Measurements from ENCODE around the gene TOP2B.

Gene TOP2B

DNA sequence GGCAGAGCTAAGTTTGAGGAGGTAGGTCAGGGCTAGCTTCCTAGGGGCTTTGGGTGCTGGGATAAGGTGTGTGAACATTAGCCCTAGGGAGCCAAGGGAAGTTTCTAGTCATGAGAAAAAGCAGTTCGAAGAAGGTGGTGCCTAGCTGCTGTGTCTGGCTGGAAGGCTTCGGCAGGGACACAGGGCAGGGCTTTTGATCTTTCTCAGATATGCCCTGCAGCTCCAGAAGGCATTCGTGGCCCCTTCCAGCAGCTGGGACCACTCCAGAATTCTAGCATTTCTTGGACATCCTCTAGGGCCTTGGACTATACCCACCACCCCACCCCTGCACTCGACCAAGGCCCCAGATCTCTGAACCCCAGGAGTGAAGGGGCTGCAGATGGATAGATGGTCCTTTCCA is 88.6 kb downstream of the TOP2B start:
- TF ChIP-seq, protein P1, sequence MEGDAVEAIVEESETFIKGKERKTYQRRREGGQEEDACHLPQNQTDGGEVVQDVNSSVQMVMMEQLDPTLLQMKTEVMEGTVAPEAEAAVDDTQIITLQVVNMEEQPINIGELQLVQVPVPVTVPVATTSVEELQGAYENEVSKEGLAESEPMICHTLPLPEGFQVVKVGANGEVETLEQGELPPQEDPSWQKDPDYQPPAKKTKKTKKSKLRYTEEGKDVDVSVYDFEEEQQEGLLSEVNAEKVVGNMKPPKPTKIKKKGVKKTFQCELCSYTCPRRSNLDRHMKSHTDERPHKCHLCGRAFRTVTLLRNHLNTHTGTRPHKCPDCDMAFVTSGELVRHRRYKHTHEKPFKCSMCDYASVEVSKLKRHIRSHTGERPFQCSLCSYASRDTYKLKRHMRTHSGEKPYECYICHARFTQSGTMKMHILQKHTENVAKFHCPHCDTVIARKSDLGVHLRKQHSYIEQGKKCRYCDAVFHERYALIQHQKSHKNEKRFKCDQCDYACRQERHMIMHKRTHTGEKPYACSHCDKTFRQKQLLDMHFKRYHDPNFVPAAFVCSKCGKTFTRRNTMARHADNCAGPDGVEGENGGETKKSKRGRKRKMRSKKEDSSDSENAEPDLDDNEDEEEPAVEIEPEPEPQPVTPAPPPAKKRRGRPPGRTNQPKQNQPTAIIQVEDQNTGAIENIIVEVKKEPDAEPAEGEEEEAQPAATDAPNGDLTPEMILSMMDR (IDR thresholded peaks at IDR 0.05; ENCODE audit: extremely low read depth, missing control alignments) = no peak

DNA sequence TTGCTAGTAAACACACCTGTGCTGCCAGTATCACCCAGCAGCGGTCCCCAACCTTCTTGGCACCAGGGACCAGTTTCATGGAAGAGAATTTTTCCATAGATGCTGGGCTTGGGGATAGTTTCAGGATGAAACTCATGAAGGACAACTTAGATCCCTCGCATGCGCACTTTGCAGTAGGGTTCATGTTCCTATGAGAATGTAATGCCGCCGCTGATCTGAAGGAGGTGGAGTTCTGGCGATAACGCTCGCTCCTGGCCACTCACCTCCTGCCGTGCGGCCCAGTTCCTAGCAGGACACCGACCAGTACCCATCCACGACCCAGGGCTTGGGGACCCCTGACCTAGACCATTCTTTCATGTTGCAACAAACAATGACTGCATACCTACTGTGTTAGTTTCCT is 89.7 kb downstream of the TOP2B start:
- no peak for DNase-seq (ENCODE audit: low spot score)
- TF ChIP-seq, protein P1 (IDR thresholded peaks at IDR 0.05; ENCODE audit: extremely low read depth, missing control alignments) = no peak

More for the DNA sequence above, 88.6 kb downstream of the TOP2B start:
- DNase-seq (ENCODE audit: low spot score) = no peak

DNA sequence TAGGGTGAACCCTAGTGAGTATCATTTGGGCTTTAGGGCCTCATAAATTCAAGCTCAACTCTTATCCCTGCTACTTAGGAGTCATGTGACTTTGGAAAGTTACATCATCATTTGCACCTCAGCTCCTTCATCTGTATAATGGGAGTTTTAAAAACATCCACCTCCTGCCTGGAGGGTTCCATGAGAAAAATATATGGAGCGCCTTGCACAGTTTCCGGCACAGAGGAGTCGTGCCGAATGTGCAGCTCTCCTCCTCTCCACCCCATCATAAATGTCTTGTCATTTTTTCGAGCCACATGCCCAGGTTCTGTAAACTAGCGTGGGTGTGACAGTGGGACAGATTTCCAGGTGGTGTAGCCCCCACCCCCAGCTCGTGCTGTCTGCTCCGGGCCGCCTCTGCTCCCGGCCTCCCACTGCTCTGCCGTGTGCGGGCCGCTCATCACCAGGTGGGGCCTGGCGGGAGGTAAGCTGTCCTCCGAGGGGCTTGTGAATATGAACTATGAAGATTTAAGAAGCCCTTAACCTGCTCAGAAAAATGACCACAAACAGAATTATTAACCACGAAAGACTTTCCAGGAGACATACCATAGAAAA is 90.4 kb downstream of the TOP2B start:
- no peak for DNase-seq (ENCODE audit: low spot score)
- TF ChIP-seq, protein P1 (IDR thresholded peaks at IDR 0.05; ENCODE audit: extremely low read depth, missing control alignments) = no peak

DNA sequence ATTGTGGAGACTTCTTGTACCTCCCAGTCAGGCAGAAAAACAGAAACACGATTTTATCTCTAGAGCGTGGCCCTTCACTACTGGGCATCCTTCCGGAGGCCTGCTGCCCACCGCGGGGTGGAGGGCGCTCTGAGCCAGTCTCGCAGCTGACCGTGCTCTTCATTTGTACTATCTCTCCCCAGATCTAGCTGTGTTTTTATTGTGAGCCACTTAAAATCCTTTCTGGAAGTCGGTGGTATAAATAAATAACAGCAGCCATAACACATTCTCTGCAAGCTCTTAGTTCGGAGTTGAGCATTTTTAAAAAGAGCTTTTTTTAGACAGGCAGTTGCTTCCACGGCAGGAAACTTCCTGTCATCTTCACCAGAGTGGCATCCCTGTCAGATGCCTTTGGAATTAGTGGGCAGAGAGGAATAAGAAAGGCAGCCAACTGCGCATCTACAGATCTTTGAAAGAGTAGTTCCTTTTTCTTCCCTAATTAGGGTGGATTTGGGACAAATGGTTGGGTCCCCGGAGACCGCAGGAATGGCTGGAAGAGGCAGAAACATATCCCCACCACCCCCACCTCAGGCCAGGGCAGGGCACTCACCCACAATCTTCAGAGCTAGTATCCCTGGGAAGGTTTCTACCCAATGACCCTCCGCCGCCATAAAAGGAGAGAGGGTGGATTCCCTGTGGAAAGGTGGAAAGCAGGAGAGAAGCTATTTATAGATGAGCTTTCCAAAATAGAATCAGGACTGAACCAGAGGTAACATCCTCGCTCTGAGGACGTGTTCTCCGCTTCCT is 91.1 kb downstream of the TOP2B start:
- TF ChIP-seq, protein P1 (IDR thresholded peaks at IDR 0.05; ENCODE audit: extremely low read depth, missing control alignments) = no peak
- DNase-seq (ENCODE audit: low spot score) = no peak

DNA sequence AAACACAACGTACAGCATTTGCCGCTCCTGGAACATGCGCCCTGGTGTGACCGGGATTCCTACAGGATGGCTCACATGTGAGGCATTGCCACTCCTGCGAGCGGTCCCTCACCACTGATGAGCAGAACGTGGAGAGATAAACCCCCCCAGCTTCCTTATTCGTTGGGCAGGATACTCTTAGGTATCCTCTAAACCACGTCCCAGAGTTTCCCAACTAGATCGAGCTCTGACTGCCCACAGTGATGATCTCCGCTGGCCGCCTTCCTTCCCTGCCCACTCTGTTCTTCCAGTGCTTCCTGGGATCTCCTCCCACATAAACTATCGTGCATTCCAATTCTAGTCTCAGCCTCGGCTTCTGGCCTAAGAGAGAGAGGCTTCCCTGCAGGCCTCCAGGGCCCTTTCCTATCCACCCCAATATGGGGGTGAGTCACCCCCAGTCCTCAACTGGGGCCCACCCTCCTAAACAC is 91.8 kb downstream of the TOP2B start:
- DNase-seq (ENCODE audit: low spot score) = no peak
- TF ChIP-seq, protein P1 (IDR thresholded peaks at IDR 0.05; ENCODE audit: extremely low read depth, missing control alignments) = no peak

DNA sequence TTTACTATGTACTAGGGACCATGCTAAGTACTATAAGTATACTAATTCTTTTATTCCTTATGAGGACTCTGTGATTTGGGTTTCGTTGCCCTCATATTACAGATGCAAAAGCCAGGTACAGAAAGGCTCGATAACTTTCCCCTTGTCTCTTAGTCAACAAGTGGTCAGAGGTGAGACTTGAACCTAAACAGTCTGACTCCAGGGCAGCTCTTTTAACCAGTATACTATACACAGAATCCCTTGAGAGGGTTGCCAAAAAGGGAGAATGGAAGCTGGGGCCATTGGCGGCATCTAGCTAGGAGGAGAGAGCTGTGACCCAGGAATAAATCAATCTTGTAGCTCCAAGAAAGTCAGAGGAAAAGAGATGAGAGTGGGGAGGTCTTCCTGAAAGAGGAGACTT is 92.4 kb downstream of the TOP2B start:
- TF ChIP-seq, protein P1 (IDR thresholded peaks at IDR 0.05; ENCODE audit: extremely low read depth, missing control alignments) = no peak
- no peak for DNase-seq (ENCODE audit: low spot score)

DNA sequence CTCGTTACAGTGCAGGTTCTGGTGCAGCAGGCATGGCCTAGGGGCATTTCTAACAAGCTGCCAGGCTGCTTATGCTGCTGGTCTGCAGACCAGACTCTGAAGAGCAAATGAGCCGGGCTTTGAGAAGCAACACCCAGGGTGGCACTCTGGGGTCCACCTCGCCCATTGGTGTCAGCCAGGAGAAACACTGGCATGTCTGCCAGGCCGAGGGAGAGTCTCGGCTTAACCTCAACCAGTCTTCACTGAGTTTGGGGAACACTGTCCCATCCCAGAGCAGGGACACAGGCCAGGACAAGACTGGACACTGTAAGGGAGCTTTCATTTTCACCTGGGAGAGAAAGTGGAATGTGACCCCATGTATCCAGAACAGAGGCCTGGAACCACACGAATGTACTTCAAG is 93.4 kb downstream of the TOP2B start:
- DNase-seq (ENCODE audit: low spot score) = no peak
- TF ChIP-seq, protein P1 (IDR thresholded peaks at IDR 0.05; ENCODE audit: extremely low read depth, missing control alignments) = no peak

Data from GM20000 (cell line).